AG09319 (cell line): Measurements from ENCODE around the gene AKIP1.

Experiments
- DNase-seq: peaks from one replicate; pipeline ENCODE4 v3.0.0-alpha.2; 2010; ENCODE audit warnings: low read depth; ENCODE audit errors: extremely low read depth
- TF ChIP-seq, protein P1 (sequence below): IDR thresholded peaks from 2 replicates; pipeline ENCODE4 v1.5.1; 2011; ENCODE audit warnings: low read depth, mild to moderate bottlenecking, inconsistent platforms, low read length, moderate library complexity

The AKIP1 gene

DNA sequence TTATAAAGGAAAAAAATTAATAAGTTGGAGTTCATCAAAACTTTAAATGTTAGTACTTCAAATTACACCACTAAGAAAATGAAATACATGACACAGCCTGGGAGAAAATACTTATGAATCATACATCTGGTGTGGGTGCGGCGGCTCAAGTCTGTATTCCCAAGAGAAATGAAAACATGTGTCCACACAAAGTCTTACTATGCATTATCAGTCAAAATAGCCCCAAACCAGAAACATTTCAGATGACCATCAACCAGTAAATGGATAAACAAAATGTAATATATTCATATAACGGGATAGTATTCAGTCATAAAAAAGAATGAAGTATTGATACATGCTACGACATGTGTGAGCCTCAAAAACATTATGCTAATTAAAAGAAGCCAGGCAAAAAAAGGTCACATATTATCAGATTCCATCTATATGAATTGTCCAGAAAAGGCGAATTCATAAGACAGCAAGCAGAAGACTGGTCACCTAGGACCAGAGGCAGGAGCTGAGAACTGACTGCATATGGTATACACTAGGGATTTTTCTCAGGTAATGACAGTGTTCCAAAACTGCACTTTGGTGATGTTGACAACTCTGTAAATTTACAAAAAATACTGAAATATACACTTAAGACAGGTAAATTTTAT lies 5.3 kb upstream of the AKIP1 start:
- TF ChIP-seq, protein P1, sequence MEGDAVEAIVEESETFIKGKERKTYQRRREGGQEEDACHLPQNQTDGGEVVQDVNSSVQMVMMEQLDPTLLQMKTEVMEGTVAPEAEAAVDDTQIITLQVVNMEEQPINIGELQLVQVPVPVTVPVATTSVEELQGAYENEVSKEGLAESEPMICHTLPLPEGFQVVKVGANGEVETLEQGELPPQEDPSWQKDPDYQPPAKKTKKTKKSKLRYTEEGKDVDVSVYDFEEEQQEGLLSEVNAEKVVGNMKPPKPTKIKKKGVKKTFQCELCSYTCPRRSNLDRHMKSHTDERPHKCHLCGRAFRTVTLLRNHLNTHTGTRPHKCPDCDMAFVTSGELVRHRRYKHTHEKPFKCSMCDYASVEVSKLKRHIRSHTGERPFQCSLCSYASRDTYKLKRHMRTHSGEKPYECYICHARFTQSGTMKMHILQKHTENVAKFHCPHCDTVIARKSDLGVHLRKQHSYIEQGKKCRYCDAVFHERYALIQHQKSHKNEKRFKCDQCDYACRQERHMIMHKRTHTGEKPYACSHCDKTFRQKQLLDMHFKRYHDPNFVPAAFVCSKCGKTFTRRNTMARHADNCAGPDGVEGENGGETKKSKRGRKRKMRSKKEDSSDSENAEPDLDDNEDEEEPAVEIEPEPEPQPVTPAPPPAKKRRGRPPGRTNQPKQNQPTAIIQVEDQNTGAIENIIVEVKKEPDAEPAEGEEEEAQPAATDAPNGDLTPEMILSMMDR = no peak
- no peak for DNase-seq

DNA sequence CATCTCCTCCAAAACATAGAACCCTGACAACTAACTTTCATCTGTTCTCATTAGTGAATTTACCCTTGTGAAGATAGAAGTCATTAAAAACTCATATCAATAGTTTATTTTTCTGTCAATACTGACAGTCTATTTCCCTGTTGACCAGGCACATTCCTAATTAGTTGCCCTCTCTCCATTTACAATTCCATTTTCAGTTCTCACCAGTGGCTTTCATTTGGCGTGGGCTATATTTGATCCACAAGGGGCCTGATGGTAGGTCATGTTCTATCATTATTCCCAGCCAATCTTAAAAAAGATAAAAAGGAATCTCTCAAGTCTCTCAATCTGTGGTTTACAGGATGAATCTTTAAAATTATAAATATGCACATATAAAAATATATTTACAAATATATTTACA lies 3.9 kb upstream of the AKIP1 start:
- TF ChIP-seq, protein P1 = no peak
- no peak for DNase-seq

DNA sequence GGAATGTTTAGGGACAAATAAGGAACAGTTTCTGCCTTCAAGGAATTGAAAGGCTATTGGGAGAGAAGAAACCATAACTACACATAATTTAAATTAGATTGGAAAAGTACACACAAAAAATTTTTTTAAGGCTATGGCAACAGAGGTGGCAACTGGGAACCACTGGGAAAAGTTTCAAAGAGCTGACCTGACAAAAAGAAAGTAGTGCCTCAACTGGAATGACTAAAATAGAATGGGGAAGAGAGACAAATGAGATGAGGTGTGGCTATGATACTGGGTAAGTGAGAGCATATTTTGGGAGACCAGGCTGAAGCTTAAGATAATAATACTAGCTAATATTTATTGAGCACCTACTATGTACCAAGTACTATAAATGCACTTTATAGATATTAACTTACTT lies 2.9 kb upstream of the AKIP1 start:
- no peak for DNase-seq
- TF ChIP-seq, protein P1 = no peak

DNA sequence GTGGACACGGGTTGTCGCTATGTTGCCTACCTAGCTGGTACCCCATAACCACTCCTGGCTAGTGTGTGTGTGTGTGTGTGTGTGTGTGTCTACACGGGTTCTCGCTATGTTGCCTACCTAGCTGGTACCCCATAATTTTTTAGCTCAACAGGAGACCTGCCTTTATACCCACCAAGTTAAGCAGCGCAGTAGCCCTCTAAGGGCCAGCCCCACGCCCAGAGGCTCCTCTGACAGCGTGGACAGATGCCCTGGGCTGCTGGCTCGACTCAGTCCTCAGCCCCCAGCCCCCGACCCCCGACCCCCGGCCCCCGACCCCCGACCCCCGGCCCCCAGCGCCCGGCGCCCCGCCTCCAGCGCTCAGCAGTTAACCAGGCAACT lies 351 bp upstream of the AKIP1 start:
- TF ChIP-seq, protein P1 = no peak
- no peak for DNase-seq

DNA sequence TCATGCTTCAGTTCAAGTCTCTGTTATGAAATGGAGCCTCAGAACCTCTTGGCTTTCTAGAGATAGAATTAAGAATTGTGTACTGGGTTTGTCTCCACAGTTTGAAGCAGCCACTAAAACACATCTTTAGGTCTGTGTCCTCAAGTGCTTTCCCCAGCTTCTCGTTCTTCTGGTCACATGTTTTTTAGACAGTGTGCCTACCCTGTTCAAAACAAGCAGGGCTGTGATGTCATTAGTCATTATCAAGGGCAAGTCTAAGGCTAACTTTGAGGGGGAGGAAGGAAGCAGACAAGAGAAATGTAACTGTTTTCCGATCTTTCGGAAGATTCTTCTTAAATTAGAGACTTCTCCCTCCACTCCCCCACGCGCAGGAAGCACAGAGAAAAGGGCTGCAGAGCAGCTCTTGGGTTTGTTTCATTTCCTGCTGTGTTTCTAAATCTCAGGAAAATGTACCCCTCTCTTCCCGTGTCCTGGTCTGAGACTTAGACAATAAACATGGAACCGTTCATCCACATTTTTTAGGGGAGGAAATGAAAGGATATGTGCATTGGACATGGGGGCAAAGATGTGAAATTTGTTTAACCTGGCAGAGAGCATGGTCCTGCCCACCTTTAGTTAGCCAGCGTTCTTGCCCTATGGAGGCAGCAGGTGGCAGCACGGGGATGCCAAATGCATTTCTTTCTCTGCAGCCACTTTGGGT lies 3.1 kb downstream of the AKIP1 start:
- TF ChIP-seq, protein P1 = peak; percentile 65
- DNase-seq = no peak

DNA sequence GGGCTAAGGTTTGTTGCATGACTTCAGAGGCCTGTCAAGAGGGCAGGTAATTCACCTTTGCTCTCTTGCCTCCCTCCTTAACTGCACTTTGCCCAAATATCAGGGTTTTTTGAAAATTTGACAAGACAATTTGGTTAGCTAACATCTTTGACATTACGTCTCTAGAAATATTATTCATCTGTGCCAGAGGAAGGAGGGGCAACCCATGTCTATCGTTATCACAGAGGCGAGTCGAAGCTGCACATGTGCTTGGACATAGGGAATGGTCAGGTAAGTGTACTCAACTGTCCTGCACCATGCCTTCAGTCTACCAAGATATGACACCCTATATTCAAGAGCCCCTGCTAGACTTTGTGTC lies 3.7 kb downstream of the AKIP1 start:
- TF ChIP-seq, protein P1 = no peak
- no peak for DNase-seq

DNA sequence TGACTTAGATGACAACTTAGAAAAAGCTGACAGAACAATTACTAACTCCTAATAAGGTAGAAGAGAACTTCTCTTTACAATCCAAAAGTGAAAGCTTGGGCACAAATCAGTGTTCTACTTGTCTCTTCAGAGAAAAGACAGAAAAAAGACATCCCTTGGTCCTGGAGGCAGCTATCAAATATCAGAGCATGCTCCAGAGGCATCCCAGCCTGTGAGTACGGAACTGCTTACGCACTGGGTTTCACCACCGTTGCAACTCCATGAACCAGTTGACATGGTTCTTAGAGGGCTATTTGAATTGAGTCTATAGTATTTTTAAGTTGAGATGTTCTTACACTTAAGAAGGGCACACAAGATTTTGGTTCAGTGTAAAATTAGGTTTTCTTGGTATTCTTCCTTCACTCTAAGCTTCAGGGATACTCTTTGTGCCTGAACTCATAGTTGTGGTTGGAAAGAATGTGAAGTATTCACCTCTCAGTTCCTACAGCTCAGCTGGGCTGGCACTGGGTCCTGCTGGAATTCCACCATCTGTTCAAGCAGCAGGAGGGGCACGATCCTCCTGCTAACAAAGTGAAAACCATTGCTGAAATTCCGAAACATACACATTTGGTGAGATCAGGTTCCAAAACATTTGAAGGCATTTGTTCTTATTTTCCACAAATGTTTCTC lies 6.3 kb downstream of the AKIP1 start:
- TF ChIP-seq, protein P1 = no peak
- DNase-seq = peak; percentile 73
